ENCODE measurements around the gene KPNA2.

GRCh38 chr17:68048996-68049395 is 13.5 kb downstream of the KPNA2 start:
- no peak for TF ChIP-seq CTCF (IDR thresholded peaks at IDR 0.05)
- TF ChIP-seq POLR2A (IDR thresholded peaks at IDR 0.05) = no peak

Data from testis (tissue), 2 donors.